MCF 10A (cell line): ENCODE results near the gene CLCA1. TPM values are rescaled to one million over a fixed set of nuclear protein-coding genes. Genes with fewer than 3 reads are reported as not detected.
A peak's percentile ranks its signal among the peaks of the same experiment; 100 is the strongest.

Experiments
- BruUV-seq: library from RNA; stranded (reverse); fragments of 400-500 nt; replicated peaks from 2 replicates; lab custom pipeline; 2021; lab: Mats Ljungman, UMichigan
- CTCF ChIA-PET: fragments of 300-600 bp; sonication (Branson Sonifier 250); formaldehyde crosslinking; extraction: SDS; loops from one replicate; lab custom pipeline; 2021; ENCODE audit warnings: antibody characterized with exemption, inconsistent platforms; lab: Yijun Ruan, JAX
- POLR2A ChIA-PET: fragments of 300-600, 350-650 bp; sonication (Branson Sonifier 250); formaldehyde crosslinking; extraction: SDS; loops from one replicate; lab custom pipeline; 2020; ENCODE audit warnings: antibody characterized with exemption, inconsistent platforms; lab: Yijun Ruan, JAX
- DNase-seq: peaks from one replicate; pipeline ENCODE4 v3.0.0-alpha.2; 2018; ENCODE audit not compliant: unreplicated experiment
- H3K27ac Mint-ChIP-seq: one replicate; pipeline ENCODE4 v1.8.0; 2022; ENCODE audit warnings: mild to moderate bottlenecking, low read depth, mixed read lengths; ENCODE audit not compliant: unreplicated experiment
- H3K27me3 Mint-ChIP-seq: one replicate; pipeline ENCODE4 v1.8.0; 2022; ENCODE audit warnings: mixed read lengths; ENCODE audit not compliant: insufficient read depth, unreplicated experiment
- H3K36me3 Mint-ChIP-seq: one replicate; pipeline ENCODE4 v1.8.0; 2022; ENCODE audit warnings: mild to moderate bottlenecking, moderate library complexity, mixed read lengths; ENCODE audit not compliant: insufficient read depth, unreplicated experiment
- H3K4me1 Mint-ChIP-seq: one replicate; pipeline ENCODE4 v1.8.0; 2022; ENCODE audit warnings: mixed read lengths; ENCODE audit not compliant: insufficient read depth, unreplicated experiment
- H3K4me3 Mint-ChIP-seq: one replicate; pipeline ENCODE4 v1.8.0; 2022; ENCODE audit warnings: mild to moderate bottlenecking, moderate library complexity, mixed read lengths; ENCODE audit not compliant: unreplicated experiment
- H3K9me3 Mint-ChIP-seq: one replicate; pipeline ENCODE4 v1.8.0; 2022; ENCODE audit warnings: mixed read lengths; ENCODE audit not compliant: unreplicated experiment
- CTCF ChIP-seq: fragments of 200-600 bp; IDR thresholded peaks from one replicate; pipeline ENCODE4 v1.8.0; 2022; ENCODE audit warnings: antibody characterized with exemption, mild to moderate bottlenecking; ENCODE audit not compliant: unreplicated experiment
- intact Hi-C: fragments of 100-400 bp; cut with micrococcal nuclease; formaldehyde crosslinking; loops from 2 replicates; pipeline ENCODE4 v1.14.1; 2022
- total RNA-seq: library from RNA; stranded (reverse); gene quantifications from 2 replicates; pipeline ENCODE4 v1.2.3, GENCODE V29; 2022

CLCA1 gene
- total RNA-seq, 1 experiment from 2014 or later = not detected

GRCh38 chr1:86478416-86479156 lies 9.9 kb downstream of the CLCA1 start:
- no peaks in the 10 kb centered on the region for H3K9me3 Mint-ChIP-seq
- DNase-seq = no peak
- intact Hi-C loops = loop anchor here (10.0 kb wide), 1 partner anchor 206 kb away; no protein-coding TSS in a partner anchor
- no peak for TF ChIP-seq CTCF
- POLR2A ChIA-PET = interaction anchor here (0.6 to 0.9 kb wide), 2 partner anchors 33 to 62 kb away, joined by 3 read pairs; no protein-coding TSS in a partner anchor
- no peaks in the 10 kb centered on the region for H3K36me3 Mint-ChIP-seq
- no peaks in the 10 kb centered on the region for H3K27me3 Mint-ChIP-seq
- no peaks in the 10 kb centered on the region for H3K4me1 Mint-ChIP-seq
- CTCF ChIA-PET = interaction anchor here (0.7 to 4.4 kb wide), 5 partner anchors 21 to 118 kb away, joined by 3 to 19 read pairs (median 4); no protein-coding TSS in a partner anchor
- H3K27ac Mint-ChIP-seq = no peak overlapping the region
- no peak overlapping the region for H3K4me3 Mint-ChIP-seq
- BruUV-seq = no TSS peak

GRCh38 chr1:86481966-86482365 lies 13.2 kb downstream of the CLCA1 start:
- POLR2A ChIA-PET = no interaction called here
- BruUV-seq = no TSS peak
- Mint-ChIP-seq H3K4me3 (no peak overlapping the region), H3K27ac (no peak overlapping the region), H3K9me3 (no peaks in the 10 kb centered on the region), H3K27me3 (no peaks in the 10 kb centered on the region), H3K36me3 (no peaks in the 10 kb centered on the region), H3K4me1 (no peaks in the 10 kb centered on the region)
- CTCF ChIA-PET = interaction anchor here (0.7 to 4.4 kb wide), 3 partner anchors 9 to 20 kb away, joined by 3 to 19 read pairs (median 3); no protein-coding TSS in a partner anchor
- intact Hi-C loops = no loop called here
- DNase-seq = no peak
- TF ChIP-seq CTCF = no peak

- BruUV-seq = no TSS peak
- intact Hi-C loops = no loop called here
- Mint-ChIP-seq H3K4me3 (no peak overlapping the region), H3K9me3 (no peaks in the 10 kb centered on the region), H3K4me1 (no peaks in the 10 kb centered on the region), H3K27me3 (no peaks in the 10 kb centered on the region), H3K27ac (peak overlapping the region; percentile 21), H3K36me3 (no peaks in the 10 kb centered on the region)
- POLR2A ChIA-PET = no interaction called here
- TF ChIP-seq CTCF = no peak
- peak; percentile 18 for DNase-seq
- CTCF ChIA-PET = interaction anchor here (1.5 to 5.9 kb wide), 4 partner anchors 9 to 22 kb away, joined by 5 to 58 read pairs (median 26); no protein-coding TSS in a partner anchor
These were observed 18.5 kb downstream of the CLCA1 start for GRCh38 chr1:86487131-86487810.

- Mint-ChIP-seq H3K27me3 (no peaks in the 10 kb centered on the region), H3K36me3 (no peaks in the 10 kb centered on the region), H3K9me3 (no peaks in the 10 kb centered on the region), H3K27ac (peak overlapping the region; percentile 21), H3K4me3 (no peak overlapping the region), H3K4me1 (no peaks in the 10 kb centered on the region)
- no peak for DNase-seq
- POLR2A ChIA-PET = no interaction called here
- intact Hi-C loops = no loop called here
- no peak for TF ChIP-seq CTCF
- CTCF ChIA-PET = interaction anchor here (1.5 to 5.9 kb wide), 4 partner anchors 9 to 21 kb away, joined by 5 to 58 read pairs (median 26); no protein-coding TSS in a partner anchor
- BruUV-seq = no TSS peak
These were observed 19.0 kb downstream of the CLCA1 start for GRCh38 chr1:86487811-86488141.
